Astrocyte (in vitro differentiated cells and primary cell): Measurements from ENCODE around the gene DUSP15. TPM values are rescaled to one million over a fixed set of nuclear protein-coding genes. Genes with fewer than 3 reads are reported as not detected.
A peak's percentile ranks its signal among the peaks of the same experiment; 100 is the strongest.

Experiments used
- DNase-seq: peaks from one replicate; pipeline ENCODE4 v3.0.0-alpha.2; 2010; ENCODE audit warnings: low read depth
- FAIRE-seq: peaks from 2 replicates; lab custom pipeline; 2011; peaks lifted over from hg19 to GRCh38; lab: Jason Lieb, UNC
- H2AFZ ChIP-seq: 2 replicates; pipeline ENCODE4 v1.6.0; 2012; ENCODE audit warnings: low read depth, low read length, inconsistent platforms
- H3K27ac ChIP-seq: 2 replicates; pipeline ENCODE4 v1.5.1; 2011; ENCODE audit warnings: low read depth, low read length, inconsistent platforms
- H3K27me3 ChIP-seq: 2 replicates; pipeline ENCODE4 v1.6.0; 2011; ENCODE audit warnings: low read length, inconsistent platforms; ENCODE audit not compliant: insufficient read depth
- H3K36me3 ChIP-seq: 2 replicates; pipeline ENCODE4 v1.5.1; 2011; ENCODE audit warnings: low read length, inconsistent platforms; ENCODE audit not compliant: insufficient read depth
- H3K4me1 ChIP-seq: 2 replicates; pipeline ENCODE4 v1.5.1; 2011; ENCODE audit warnings: low read length, inconsistent platforms; ENCODE audit not compliant: insufficient read depth
- H3K4me2 ChIP-seq: 2 replicates; pipeline ENCODE4 v1.6.0; 2012; ENCODE audit warnings: low read length, inconsistent platforms
- H3K4me3 ChIP-seq: 2 replicates; pipeline ENCODE4 v1.5.1; 2011; ENCODE audit warnings: low read depth, mild to moderate bottlenecking, low read length, inconsistent platforms; ENCODE audit not compliant: insufficient read depth
- H3K79me2 ChIP-seq: 2 replicates; pipeline ENCODE4 v1.6.0; 2012; ENCODE audit warnings: mild to moderate bottlenecking, low read length, inconsistent platforms; ENCODE audit not compliant: insufficient read depth
- H3K9ac ChIP-seq: 2 replicates; pipeline ENCODE4 v1.6.0; 2012; ENCODE audit warnings: mild to moderate bottlenecking, low read length, inconsistent platforms
- H3K9me3 ChIP-seq: 2 replicates; pipeline ENCODE4 v1.5.1; 2012; ENCODE audit warnings: low read depth, mild to moderate bottlenecking, low read length, inconsistent platforms; ENCODE audit not compliant: insufficient read depth
- H4K20me1 ChIP-seq: 2 replicates; pipeline ENCODE4 v1.6.0; 2012; ENCODE audit warnings: low read length, inconsistent platforms; ENCODE audit not compliant: insufficient read depth
- H3K27ac Mint-ChIP-seq: one replicate; pipeline ENCODE4 v1.8.0; 2021; ENCODE audit warnings: mild to moderate bottlenecking, mixed read lengths; ENCODE audit not compliant: unreplicated experiment
- H3K27me3 Mint-ChIP-seq: one replicate; pipeline ENCODE4 v1.8.0; 2021; ENCODE audit warnings: low read depth, mixed read lengths; ENCODE audit not compliant: unreplicated experiment
- H3K36me3 Mint-ChIP-seq: one replicate; pipeline ENCODE4 v1.8.0; 2021; ENCODE audit warnings: low read depth, mixed read lengths; ENCODE audit not compliant: unreplicated experiment
- H3K4me1 Mint-ChIP-seq: one replicate; pipeline ENCODE4 v1.8.0; 2021; ENCODE audit warnings: low read depth, mixed read lengths; ENCODE audit not compliant: unreplicated experiment
- H3K4me3 Mint-ChIP-seq: one replicate; pipeline ENCODE4 v1.8.0; 2021; ENCODE audit warnings: mild to moderate bottlenecking, moderate library complexity, mixed read lengths; ENCODE audit not compliant: unreplicated experiment
- H3K9me3 Mint-ChIP-seq: one replicate; pipeline ENCODE4 v1.8.0; 2021; ENCODE audit warnings: mild to moderate bottlenecking, mixed read lengths; ENCODE audit not compliant: unreplicated experiment
- EZH2 ChIP-seq: IDR thresholded peaks from 2 replicates; pipeline ENCODE4 v1.6.1; 2012; ENCODE audit warnings: mild to moderate bottlenecking, low read length, inconsistent platforms; ENCODE audit not compliant: insufficient read depth
- total RNA-seq: library from RNA; stranded (reverse); gene quantifications from 2 replicates; pipeline ENCODE4 v1.2.1, GENCODE V29; 2021
- TF ChIP-seq, protein P1 (sequence below): IDR thresholded peaks from 2 replicates; pipeline ENCODE4 v1.5.1; 2011; ENCODE audit warnings: low read depth, mild to moderate bottlenecking, inconsistent platforms, low read length, moderate library complexity; ENCODE audit not compliant: insufficient read depth

Gene DUSP15
- total RNA-seq, 1 donor from 2014 or later = 1.2 TPM

DNA sequence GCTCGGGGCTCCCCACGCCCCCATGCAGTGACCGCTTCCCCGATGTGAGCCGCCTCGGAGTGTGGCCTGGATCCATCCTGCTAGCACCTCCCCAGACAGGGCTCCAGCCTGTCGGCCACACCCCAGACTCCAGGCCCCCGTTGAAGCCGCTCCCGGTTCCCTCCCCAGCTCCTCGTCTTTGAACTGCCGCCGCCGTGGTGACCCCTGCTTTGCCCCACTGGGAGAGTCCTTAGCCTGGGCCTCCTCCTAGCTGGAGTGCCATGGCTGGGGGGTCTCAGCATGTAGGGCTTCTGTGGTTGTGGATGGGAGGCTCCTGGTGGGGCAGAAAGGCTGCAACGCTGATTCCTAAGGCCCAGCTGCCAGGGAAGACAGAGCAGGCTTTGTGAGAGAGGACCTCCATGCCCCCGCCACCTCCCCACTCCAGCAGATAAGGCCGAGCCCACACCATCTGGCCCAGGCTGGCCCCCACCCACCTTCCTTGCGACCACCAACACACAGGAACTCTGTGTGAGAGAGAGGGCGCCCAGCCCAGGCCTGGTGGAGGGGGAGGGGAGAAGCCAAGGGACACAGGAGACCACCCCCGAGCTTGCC is 36.3 kb downstream of the DUSP15 start:
- Histone ChIP-seq H3K27me3 (no peaks in the 10 kb centered on the region), H3K4me3 (no peak overlapping the region), H3K4me2 (no peak overlapping the region), H3K27ac (no peak overlapping the region), H2AFZ (no peak overlapping the region), H3K4me1 (peaks cover 38% of the 10 kb centered on the region), H3K36me3 (no peaks in the 10 kb centered on the region), H3K9me3 (no peaks in the 10 kb centered on the region), H3K9ac (no peak overlapping the region), H4K20me1 (no peaks in the 10 kb centered on the region), H3K79me2 (no peaks in the 10 kb centered on the region)
- peaks cover 14% of the 10 kb centered on the region for H3K36me3 Mint-ChIP-seq
- no peak overlapping the region for H3K27ac Mint-ChIP-seq
- TF ChIP-seq EZH2 = no peak
- TF ChIP-seq, protein P1, sequence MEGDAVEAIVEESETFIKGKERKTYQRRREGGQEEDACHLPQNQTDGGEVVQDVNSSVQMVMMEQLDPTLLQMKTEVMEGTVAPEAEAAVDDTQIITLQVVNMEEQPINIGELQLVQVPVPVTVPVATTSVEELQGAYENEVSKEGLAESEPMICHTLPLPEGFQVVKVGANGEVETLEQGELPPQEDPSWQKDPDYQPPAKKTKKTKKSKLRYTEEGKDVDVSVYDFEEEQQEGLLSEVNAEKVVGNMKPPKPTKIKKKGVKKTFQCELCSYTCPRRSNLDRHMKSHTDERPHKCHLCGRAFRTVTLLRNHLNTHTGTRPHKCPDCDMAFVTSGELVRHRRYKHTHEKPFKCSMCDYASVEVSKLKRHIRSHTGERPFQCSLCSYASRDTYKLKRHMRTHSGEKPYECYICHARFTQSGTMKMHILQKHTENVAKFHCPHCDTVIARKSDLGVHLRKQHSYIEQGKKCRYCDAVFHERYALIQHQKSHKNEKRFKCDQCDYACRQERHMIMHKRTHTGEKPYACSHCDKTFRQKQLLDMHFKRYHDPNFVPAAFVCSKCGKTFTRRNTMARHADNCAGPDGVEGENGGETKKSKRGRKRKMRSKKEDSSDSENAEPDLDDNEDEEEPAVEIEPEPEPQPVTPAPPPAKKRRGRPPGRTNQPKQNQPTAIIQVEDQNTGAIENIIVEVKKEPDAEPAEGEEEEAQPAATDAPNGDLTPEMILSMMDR = no peak
- DNase-seq = no peak
- no peaks in the 10 kb centered on the region for H3K9me3 Mint-ChIP-seq
- peaks cover 24% of the 10 kb centered on the region for H3K4me1 Mint-ChIP-seq
- no peak overlapping the region for H3K4me3 Mint-ChIP-seq
- no peak for FAIRE-seq
- H3K27me3 Mint-ChIP-seq = peaks cover 29% of the 10 kb centered on the region

DNA sequence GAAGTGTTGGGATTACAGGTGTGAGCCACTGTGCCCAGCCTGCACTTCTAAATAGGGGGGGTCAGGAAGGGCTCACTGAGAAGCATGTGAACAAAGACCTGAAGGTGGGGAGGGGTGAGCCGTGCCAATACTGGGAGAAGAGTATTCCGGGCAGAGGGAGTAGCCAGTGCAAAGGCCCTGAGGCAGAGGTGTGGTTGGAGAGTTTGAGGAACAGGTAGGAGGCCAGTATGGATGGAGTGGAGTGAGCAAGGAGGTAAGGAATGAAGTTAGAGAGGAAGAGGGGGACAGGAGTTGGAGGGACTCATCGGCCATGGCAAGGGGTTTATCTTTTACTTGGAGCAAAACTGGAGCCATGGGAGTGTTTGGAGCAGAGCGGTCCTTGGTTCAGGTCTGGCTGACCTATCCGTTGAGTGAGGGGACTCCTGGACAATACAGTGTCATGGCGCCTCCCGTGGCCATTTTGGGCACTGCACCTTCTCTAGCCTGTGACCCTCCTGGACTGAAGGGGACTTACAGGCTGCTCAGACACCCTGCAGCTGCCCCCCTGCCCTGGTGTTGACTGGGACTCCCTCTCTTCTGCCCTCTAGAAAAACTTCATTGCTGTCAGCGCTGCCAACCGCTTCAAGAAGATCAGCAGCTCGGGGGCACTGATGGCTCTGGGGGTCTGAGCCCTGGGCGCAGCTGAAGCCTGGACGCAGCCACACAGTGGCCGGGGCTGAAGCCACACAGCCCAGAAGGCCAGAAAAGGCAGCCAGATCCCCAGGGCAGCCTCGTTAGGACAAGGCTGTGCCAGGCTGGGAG is 37.0 kb downstream of the DUSP15 start:
- no peaks in the 10 kb centered on the region for H3K9me3 ChIP-seq
- H3K4me2 ChIP-seq = no peak overlapping the region
- peaks cover 24% of the 10 kb centered on the region for H3K4me1 Mint-ChIP-seq
- H4K20me1 ChIP-seq = no peaks in the 10 kb centered on the region
- H3K79me2 ChIP-seq = no peaks in the 10 kb centered on the region
- TF ChIP-seq, protein P1 = peak; percentile 75
- no peak for TF ChIP-seq EZH2
- H3K27ac Mint-ChIP-seq = peak overlapping the region; percentile 71
- H3K36me3 Mint-ChIP-seq = peaks cover 16% of the 10 kb centered on the region
- no peak overlapping the region for H3K4me3 Mint-ChIP-seq
- H3K36me3 ChIP-seq = no peaks in the 10 kb centered on the region
- no peaks in the 10 kb centered on the region for H3K9me3 Mint-ChIP-seq
- H3K4me1 ChIP-seq = peaks cover 32% of the 10 kb centered on the region
- H3K27ac ChIP-seq = no peak overlapping the region
- no peaks in the 10 kb centered on the region for H3K27me3 ChIP-seq
- H3K4me3 ChIP-seq = no peak overlapping the region
- H3K27me3 Mint-ChIP-seq = peaks cover 36% of the 10 kb centered on the region
- no peak for FAIRE-seq
- no peak for DNase-seq
- no peak overlapping the region for H2AFZ ChIP-seq
- no peak overlapping the region for H3K9ac ChIP-seq
